SJSA1 (cell line): ENCODE data around the gene ANKRD42. TPM values are rescaled to one million over a fixed set of nuclear protein-coding genes. Genes with fewer than 3 reads are reported as not detected.

ENCODE experiments used
- DNase-seq, 2 experiments: peaks; one replicate each; pipeline ENCODE4 v3.0.0-alpha.2; 2015 to 2020; ENCODE audit warnings: low spot score in 2 of 2, low read depth in 1 of 2
- H3K27ac ChIP-seq: fragments of 250-450 bp; sonication (Bioruptor Pico); 2 replicates; pipeline ENCODE4 v1.5.1; 2020; ENCODE audit warnings: mild to moderate bottlenecking, moderate library complexity
- H3K27me3 ChIP-seq: fragments of 250-450 bp; sonication (Bioruptor Pico); replicated peaks from 2 replicates; pipeline ENCODE4 v1.5.1; 2020; ENCODE audit warnings: mild to moderate bottlenecking, moderate library complexity
- H3K36me3 ChIP-seq: fragments of 250-450 bp; sonication (Bioruptor Pico); 2 replicates; pipeline ENCODE4 v1.5.1; 2020; ENCODE audit warnings: mild to moderate bottlenecking
- H3K4me1 ChIP-seq: fragments of 250-450 bp; sonication (Bioruptor Pico); replicated peaks from 2 replicates; pipeline ENCODE4 v1.6.1; 2021; ENCODE audit warnings: mild to moderate bottlenecking
- H3K4me3 ChIP-seq: fragments of 250-450 bp; sonication (Bioruptor Pico); 2 replicates; pipeline ENCODE4 v1.5.1; 2020; ENCODE audit warnings: mild to moderate bottlenecking
- H3K9me3 ChIP-seq: fragments of 250-450 bp; sonication (Bioruptor Pico); replicated peaks from 2 replicates; pipeline ENCODE4 v1.5.1; 2020; ENCODE audit warnings: mild to moderate bottlenecking
- total RNA-seq: library from RNA; depleted of rRNA; stranded (reverse); fragments of >200 nt; shearing (Covaris generic); gene quantifications from 2 replicates; pipeline ENCODE4 v1.2.3, GENCODE V29; 2014

Gene ANKRD42
- total RNA-seq, 1 experiment from 2014 or later: 3.5 TPM

GRCh38 chr11:83272627-83273026, 79.1 kb downstream of the ANKRD42 start:
- H3K36me3 ChIP-seq: peaks cover 3% of the 10 kb centered on the region
- H3K4me1 ChIP-seq: peaks cover 6% of the 10 kb centered on the region
- no peaks in the 10 kb centered on the region for H3K27me3 ChIP-seq
- H3K27ac ChIP-seq: peak overlapping the region; percentile 26; the same call in 1 of the 2 replicates
- DNase-seq: peak in 1 of 2 experiments; percentile 27
- no peaks in the 10 kb centered on the region for H3K9me3 ChIP-seq
- H3K4me3 ChIP-seq: no peak overlapping the region

GRCh38 chr11:83275888-83276641, 82.6 kb downstream of the ANKRD42 start:
- H3K27ac ChIP-seq: no peak overlapping the region
- H3K4me1 ChIP-seq: peaks cover 11% of the 10 kb centered on the region
- no peak overlapping the region for H3K4me3 ChIP-seq
- DNase-seq: no peak
- H3K9me3 ChIP-seq: no peaks in the 10 kb centered on the region
- H3K27me3 ChIP-seq: no peaks in the 10 kb centered on the region
- H3K36me3 ChIP-seq: peaks cover 3% of the 10 kb centered on the region; the same call in 1 of the 2 replicates

- DNase-seq: peak in 1 of 2 experiments; percentile 44
- Histone ChIP-seq H3K4me1 (peaks cover 5% of the 10 kb centered on the region), H3K27ac (peak overlapping the region; percentile 43), H3K4me3 (no peak overlapping the region), H3K27me3 (no peaks in the 10 kb centered on the region), H3K36me3 (peaks cover 3% of the 10 kb centered on the region; the same call in 1 of the 2 replicates), H3K9me3 (no peaks in the 10 kb centered on the region)
Observed at GRCh38 chr11:83278351-83278750, 84.8 kb downstream of the ANKRD42 start.

- Histone ChIP-seq H3K27ac (no peak overlapping the region), H3K36me3 (peaks cover 3% of the 10 kb centered on the region; the same call in 1 of the 2 replicates)
Observed at GRCh38 chr11:83280256-83280655, 86.7 kb downstream of the ANKRD42 start.

GRCh38 chr11:83282084-83282716, 88.7 kb downstream of the ANKRD42 start:
- Histone ChIP-seq H3K4me3 (no peak overlapping the region), H3K36me3 (peaks cover 8% of the 10 kb centered on the region), H3K27me3 (no peaks in the 10 kb centered on the region), H3K9me3 (no peaks in the 10 kb centered on the region), H3K4me1 (peaks cover 19% of the 10 kb centered on the region), H3K27ac (no peak overlapping the region)
- DNase-seq: no peak

More at GRCh38 chr11:83280256-83280655, 86.7 kb downstream of the ANKRD42 start:
- no peak overlapping the region for H3K4me3 ChIP-seq
- no peak for DNase-seq
- H3K9me3 ChIP-seq: no peaks in the 10 kb centered on the region
- H3K4me1 ChIP-seq: peaks cover 15% of the 10 kb centered on the region
- H3K27me3 ChIP-seq: no peaks in the 10 kb centered on the region

GRCh38 chr11:83284501-83285150, 91.1 kb downstream of the ANKRD42 start:
- H3K27me3 ChIP-seq: no peaks in the 10 kb centered on the region
- peaks cover 8% of the 10 kb centered on the region for H3K36me3 ChIP-seq
- DNase-seq: no peak
- H3K27ac ChIP-seq: peak overlapping the region; percentile 96; the same call in 1 of the 2 replicates
- peaks cover 14% of the 10 kb centered on the region for H3K4me1 ChIP-seq
- H3K4me3 ChIP-seq: peak overlapping the region; percentile 84
- no peaks in the 10 kb centered on the region for H3K9me3 ChIP-seq

- Histone ChIP-seq H3K9me3 (no peaks in the 10 kb centered on the region), H3K4me1 (peaks cover 14% of the 10 kb centered on the region), H3K27me3 (no peaks in the 10 kb centered on the region), H3K27ac (peak overlapping the region; percentile 96), H3K4me3 (peak overlapping the region; percentile 84), H3K36me3 (peaks cover 8% of the 10 kb centered on the region)
- no peak for DNase-seq
Observed at GRCh38 chr11:83285151-83285770, 91.7 kb downstream of the ANKRD42 start.

- Histone ChIP-seq H3K4me3 (peak within 1 kb of the TSS; percentile 84), H3K9me3 (no peaks in the 10 kb centered on the region), H3K4me1 (peaks cover 14% of the 10 kb centered on the region), H3K27ac (peak within 1 kb of the TSS; percentile 96), H3K27me3 (no peaks in the 10 kb centered on the region), H3K36me3 (peaks cover 8% of the 10 kb centered on the region)
- peak; percentile 86 to 92 for DNase-seq
Observed at GRCh38 chr11:83285771-83286528, 92.4 kb downstream of the ANKRD42 start, which contains the start of gene CCDC90B. Gene CCDC90B, minus strand, starts transcription at chr11:83286367. Its CDS starts 395 bp downstream, at chr11:83285972.

GRCh38 chr11:83287631-83288030, 94.1 kb downstream of the ANKRD42 start:
- no peak overlapping the region for H3K4me3 ChIP-seq
- H3K27ac ChIP-seq: no peak overlapping the region
- DNase-seq: no peak
- peaks cover 14% of the 10 kb centered on the region for H3K4me1 ChIP-seq
- peaks cover 8% of the 10 kb centered on the region for H3K36me3 ChIP-seq
- no peaks in the 10 kb centered on the region for H3K27me3 ChIP-seq
- H3K9me3 ChIP-seq: no peaks in the 10 kb centered on the region

GRCh38 chr11:83292709-83293456, 99.4 kb downstream of the ANKRD42 start:
- Histone ChIP-seq H3K9me3 (no peaks in the 10 kb centered on the region), H3K4me1 (no peaks in the 10 kb centered on the region), H3K27ac (no peak overlapping the region), H3K4me3 (no peak overlapping the region), H3K36me3 (no peaks in the 10 kb centered on the region), H3K27me3 (no peaks in the 10 kb centered on the region)
- DNase-seq: peak; percentile 33 to 41

GRCh38 chr11:83293457-83293774, 99.9 kb downstream of the ANKRD42 start:
- Histone ChIP-seq H3K36me3 (no peaks in the 10 kb centered on the region), H3K9me3 (no peaks in the 10 kb centered on the region), H3K27ac (no peak overlapping the region), H3K4me3 (no peak overlapping the region), H3K27me3 (no peaks in the 10 kb centered on the region), H3K4me1 (no peaks in the 10 kb centered on the region)
- DNase-seq: no peak

GRCh38 chr11:83294208-83294607, 100.7 kb downstream of the ANKRD42 start:
- no peaks in the 10 kb centered on the region for H3K4me1 ChIP-seq
- H3K36me3 ChIP-seq: no peaks in the 10 kb centered on the region
- no peak overlapping the region for H3K27ac ChIP-seq
- H3K4me3 ChIP-seq: no peak overlapping the region
- no peak for DNase-seq
- no peaks in the 10 kb centered on the region for H3K27me3 ChIP-seq
- no peaks in the 10 kb centered on the region for H3K9me3 ChIP-seq
